ENCODE measurements around the gene DUOX2.

Gene DUOX2

GRCh38 chr15:45113380-45113990, 487 bp downstream of the DUOX2 start:
- Histone ChIP-seq H3K36me3 (no peaks in the 10 kb centered on the region), H3K27me3 (peaks cover 98% of the 10 kb centered on the region), H3K9me3 (no peaks in the 10 kb centered on the region), H3K27ac (no peak overlapping the region), H3K4me3 (ENCODE audit: low read depth in 1 of 2, low read length in 1 of 2) (no peak overlapping the region), H3K4me1 (ENCODE audit: control insufficient read depth in 1 of 2, insufficient read depth in 1 of 2, low read depth in 1 of 2, low read length in 1 of 2) (peaks cover 17 to 33% of the 10 kb centered on the region in 2 experiments)
- TF ChIP-seq CTCF (IDR thresholded peaks at IDR 0.05) = no peak

GRCh38 chr15:45112591-45113379, 1.2 kb downstream of the DUOX2 start:
- Histone ChIP-seq H3K9me3 (no peaks in the 10 kb centered on the region), H3K27ac (no peak overlapping the region), H3K36me3 (no peaks in the 10 kb centered on the region), H3K27me3 (peaks cover 98% of the 10 kb centered on the region), H3K4me1 (ENCODE audit: control insufficient read depth in 1 of 2, insufficient read depth in 1 of 2, low read depth in 1 of 2, low read length in 1 of 2) (peaks cover 15 to 28% of the 10 kb centered on the region in 2 experiments), H3K4me3 (ENCODE audit: low read depth in 1 of 2, low read length in 1 of 2) (no peak overlapping the region)
- TF ChIP-seq CTCF (IDR thresholded peaks at IDR 0.05) = no peak

GRCh38 chr15:45112143-45112590, 1.8 kb downstream of the DUOX2 start:
- H3K4me3 ChIP-seq (ENCODE audit: low read depth in 1 of 2, low read length in 1 of 2) = no peak overlapping the region
- H3K9me3 ChIP-seq = no peaks in the 10 kb centered on the region
- H3K4me1 ChIP-seq (ENCODE audit: control insufficient read depth in 1 of 2, insufficient read depth in 1 of 2, low read depth in 1 of 2, low read length in 1 of 2) = peaks cover 10 to 23% of the 10 kb centered on the region in 2 experiments
- H3K27me3 ChIP-seq = peaks cover 95% of the 10 kb centered on the region
- no peak overlapping the region for H3K27ac ChIP-seq
- TF ChIP-seq CTCF (IDR thresholded peaks at IDR 0.05) = no peak
- no peaks in the 10 kb centered on the region for H3K36me3 ChIP-seq

- H3K4me3 ChIP-seq (ENCODE audit: low read depth in 1 of 2, low read length in 1 of 2) = no peak overlapping the region
Observed at GRCh38 chr15:45111390-45112142, 2.4 kb downstream of the DUOX2 start.

More at GRCh38 chr15:45111390-45112142, 2.4 kb downstream of the DUOX2 start:
- Histone ChIP-seq H3K9me3 (no peaks in the 10 kb centered on the region), H3K27me3 (peaks cover 95% of the 10 kb centered on the region), H3K4me1 (ENCODE audit: control insufficient read depth in 1 of 2, insufficient read depth in 1 of 2, low read depth in 1 of 2, low read length in 1 of 2) (peaks cover 7 to 17% of the 10 kb centered on the region in 2 experiments), H3K36me3 (no peaks in the 10 kb centered on the region), H3K27ac (no peak overlapping the region)
- TF ChIP-seq CTCF (IDR thresholded peaks at IDR 0.05) = no peak

Data from neutrophil (primary cell).